22Rv1 (cell line): Measurements from ENCODE around the gene COG2.
"Not testable (repeated sequence)": the region's sequence is repeated elsewhere in the genome, so short reads cannot be mapped to it uniquely, and the experiment has no call there.

ENCODE experiments used
- H3K27ac ChIP-seq: fragments of 450-650 bp; 2 replicates; pipeline ENCODE4 v1.5.1; 2017
- ZFX ChIP-seq: fragments of 450-650 bp; IDR thresholded peaks from 2 replicates; pipeline ENCODE4 v1.6.1; 2017; ENCODE audit warnings: antibody characterized with exemption, borderline replicate concordance
- TF ChIP-seq, protein P1 (sequence below): fragments of 450-650 bp; IDR thresholded peaks from 2 replicates; pipeline ENCODE4 v1.5.1; 2017; ENCODE audit warnings: mild to moderate bottlenecking

The COG2 gene

DNA sequence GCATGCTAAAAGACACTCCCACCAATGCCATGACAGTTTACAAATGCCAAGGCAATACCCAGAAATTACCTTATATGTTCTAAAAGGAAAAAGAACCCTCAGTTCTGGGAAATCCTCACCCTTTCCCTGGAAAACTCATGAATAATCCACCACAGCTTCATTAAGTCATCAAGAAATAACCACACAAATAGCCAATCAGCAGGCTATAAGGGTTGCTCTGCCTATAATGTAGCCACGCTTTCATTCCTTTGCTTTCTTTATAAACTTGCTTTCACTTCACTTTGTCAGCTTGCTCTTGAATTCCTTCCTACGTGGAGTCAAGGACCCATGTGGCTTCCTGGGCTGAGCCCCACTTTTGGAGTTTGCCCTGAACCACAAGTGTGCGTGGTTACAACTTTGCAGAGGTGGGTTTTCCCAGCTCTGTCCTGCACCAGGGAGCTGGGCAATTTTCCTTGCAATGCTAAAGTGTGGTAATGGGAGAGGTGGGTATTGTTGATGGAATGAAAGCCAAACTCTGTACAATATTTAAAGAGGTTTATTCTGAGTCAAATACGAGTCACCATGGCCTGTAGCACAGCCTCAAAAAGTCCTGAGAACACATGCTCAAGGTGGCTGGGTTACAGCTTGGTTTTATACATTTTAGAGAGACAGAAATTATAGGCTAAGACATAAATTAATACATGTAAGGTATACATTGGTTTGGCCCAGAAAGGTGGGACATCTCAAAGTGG, 42.2 kb upstream of the COG2 start:
- no peak for TF ChIP-seq ZFX
- TF ChIP-seq, protein P1, sequence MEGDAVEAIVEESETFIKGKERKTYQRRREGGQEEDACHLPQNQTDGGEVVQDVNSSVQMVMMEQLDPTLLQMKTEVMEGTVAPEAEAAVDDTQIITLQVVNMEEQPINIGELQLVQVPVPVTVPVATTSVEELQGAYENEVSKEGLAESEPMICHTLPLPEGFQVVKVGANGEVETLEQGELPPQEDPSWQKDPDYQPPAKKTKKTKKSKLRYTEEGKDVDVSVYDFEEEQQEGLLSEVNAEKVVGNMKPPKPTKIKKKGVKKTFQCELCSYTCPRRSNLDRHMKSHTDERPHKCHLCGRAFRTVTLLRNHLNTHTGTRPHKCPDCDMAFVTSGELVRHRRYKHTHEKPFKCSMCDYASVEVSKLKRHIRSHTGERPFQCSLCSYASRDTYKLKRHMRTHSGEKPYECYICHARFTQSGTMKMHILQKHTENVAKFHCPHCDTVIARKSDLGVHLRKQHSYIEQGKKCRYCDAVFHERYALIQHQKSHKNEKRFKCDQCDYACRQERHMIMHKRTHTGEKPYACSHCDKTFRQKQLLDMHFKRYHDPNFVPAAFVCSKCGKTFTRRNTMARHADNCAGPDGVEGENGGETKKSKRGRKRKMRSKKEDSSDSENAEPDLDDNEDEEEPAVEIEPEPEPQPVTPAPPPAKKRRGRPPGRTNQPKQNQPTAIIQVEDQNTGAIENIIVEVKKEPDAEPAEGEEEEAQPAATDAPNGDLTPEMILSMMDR = no peak
- H3K27ac ChIP-seq = no peak overlapping the region

DNA sequence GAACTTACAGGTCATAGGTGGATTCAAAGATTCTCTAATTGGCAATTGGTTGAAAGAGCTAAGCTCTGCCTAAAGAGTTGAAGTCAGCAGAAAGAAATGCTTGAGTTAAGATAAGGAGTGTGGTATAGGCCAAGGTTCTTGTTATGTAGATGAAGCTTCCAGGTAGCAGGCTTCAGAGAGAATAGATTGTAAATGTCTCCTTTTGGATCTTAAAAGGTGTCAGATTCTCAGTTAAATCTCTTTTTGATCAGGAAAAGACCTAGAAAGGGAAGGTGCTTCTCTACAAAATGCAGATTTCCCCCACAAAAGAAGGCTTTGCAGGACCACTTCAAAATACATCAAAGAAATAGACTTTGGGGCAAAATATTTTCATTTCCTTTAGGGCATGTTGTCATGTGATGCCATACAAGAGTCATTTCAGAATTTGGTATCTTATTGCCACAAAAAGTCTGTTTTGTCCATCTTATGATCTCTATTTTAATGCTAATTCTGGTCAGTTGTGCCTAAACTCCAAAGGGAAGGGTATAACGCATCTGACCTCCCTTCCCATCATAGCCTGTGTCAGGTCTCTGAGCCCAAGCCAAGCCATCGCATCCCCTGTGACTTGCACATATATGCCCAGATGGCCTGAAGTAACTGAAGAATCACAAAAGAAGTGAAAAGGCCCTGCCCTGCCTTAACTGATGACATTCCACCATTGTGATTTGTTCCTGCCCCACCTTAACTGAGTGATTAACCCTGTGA, 41.5 kb upstream of the COG2 start:
- H3K27ac ChIP-seq = not testable (repeated sequence)

DNA sequence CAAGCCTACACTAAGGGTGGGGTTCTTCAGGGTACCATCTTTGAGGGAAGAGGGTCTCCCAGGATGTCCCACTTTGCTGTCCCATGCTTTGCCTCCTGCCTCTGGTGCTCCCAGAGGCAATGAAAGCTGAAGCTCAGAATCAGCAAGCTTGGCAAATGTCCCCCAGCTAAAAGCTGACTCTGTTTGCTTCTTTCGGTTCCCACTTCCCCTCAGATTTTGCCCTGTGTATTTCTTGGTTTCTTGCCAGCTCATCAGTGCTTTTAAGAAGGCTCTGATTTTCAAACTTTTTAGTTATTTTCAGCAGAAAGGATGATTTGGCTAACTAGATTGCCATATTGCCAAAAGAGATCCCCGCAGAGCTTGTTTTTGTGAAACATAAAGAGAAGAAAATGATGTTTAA, 33.1 kb upstream of the COG2 start:
- H3K27ac ChIP-seq = no peak overlapping the region

DNA sequence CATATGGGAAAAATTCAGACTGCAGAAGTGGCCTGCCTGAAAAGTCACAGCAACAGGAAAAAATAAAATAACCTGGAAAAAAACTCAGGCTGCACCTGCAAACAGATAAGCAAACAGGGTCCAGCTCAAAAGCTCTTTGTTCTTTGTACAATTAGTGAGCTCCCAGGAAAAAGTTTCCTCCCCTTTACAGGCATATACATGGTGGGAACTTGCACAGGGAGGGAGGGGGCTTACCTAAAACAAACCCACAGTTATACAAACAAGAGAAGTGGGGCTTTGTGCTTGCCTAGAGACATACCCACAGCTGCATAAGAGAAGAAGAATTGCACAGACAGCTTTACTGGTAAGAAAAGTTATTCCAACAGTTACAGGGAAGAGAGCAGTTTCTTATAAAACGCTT, 31.7 kb upstream of the COG2 start:
- TF ChIP-seq, protein P1 = no peak
- no peak for TF ChIP-seq ZFX
- no peak overlapping the region for H3K27ac ChIP-seq

More for the DNA sequence above, 33.1 kb upstream of the COG2 start:
- TF ChIP-seq ZFX = no peak
- TF ChIP-seq, protein P1 = no peak

DNA sequence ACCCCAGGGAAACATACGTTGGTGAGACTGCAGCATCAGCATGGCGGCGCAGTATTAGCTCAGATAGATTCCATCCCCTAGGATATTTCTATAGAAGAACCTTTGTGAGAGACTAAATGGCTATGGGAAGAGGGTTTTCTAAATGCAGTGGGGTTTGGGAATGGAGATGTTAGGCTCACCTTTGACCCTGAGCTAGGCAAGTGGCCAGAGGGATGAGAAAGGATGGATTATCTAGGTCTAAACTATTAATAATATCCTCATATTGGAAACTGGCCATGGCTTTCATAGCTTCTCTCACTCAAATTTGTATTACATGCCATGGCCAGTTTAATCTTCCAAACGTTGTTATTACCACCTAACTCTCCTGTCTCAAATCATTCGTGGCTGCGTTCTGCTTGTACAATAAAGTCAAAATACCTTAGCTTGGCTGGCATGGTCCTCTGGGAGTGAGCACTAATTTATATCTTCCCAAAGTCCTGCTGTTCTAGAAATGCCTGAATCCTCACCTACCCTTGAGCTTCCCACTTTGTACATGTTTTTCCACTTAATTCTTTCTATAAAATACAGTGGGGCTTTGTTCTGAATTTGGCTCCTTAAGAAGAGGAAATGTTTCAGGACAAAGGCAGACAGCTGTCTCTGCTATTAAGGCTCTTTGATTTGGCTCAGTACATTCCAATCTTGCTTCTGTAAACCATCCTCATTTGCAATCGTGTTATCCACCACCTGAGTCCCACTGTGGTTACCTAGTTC, 31.0 kb upstream of the COG2 start:
- TF ChIP-seq ZFX = no peak
- TF ChIP-seq, protein P1 = no peak
- H3K27ac ChIP-seq = no peak overlapping the region

DNA sequence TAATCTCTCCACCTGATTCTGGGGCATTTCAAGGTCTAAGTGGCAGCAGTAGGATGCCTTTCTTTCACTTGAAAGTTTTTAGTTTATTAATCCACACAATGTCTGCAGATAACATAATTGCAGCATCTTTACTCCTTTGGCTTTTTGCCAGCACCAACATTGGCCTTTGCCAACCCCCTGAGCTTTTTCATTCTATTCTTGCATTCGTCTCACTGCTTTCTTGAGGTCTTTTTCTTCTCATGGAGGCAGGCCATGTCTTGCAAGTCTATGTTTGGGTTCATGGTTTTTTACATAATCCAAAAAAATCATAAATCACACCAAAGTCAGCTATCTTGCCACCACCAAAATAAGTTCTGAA, 30.4 kb upstream of the COG2 start:
- H3K27ac ChIP-seq = no peak overlapping the region
- TF ChIP-seq, protein P1 = no peak
- TF ChIP-seq ZFX = no peak

DNA sequence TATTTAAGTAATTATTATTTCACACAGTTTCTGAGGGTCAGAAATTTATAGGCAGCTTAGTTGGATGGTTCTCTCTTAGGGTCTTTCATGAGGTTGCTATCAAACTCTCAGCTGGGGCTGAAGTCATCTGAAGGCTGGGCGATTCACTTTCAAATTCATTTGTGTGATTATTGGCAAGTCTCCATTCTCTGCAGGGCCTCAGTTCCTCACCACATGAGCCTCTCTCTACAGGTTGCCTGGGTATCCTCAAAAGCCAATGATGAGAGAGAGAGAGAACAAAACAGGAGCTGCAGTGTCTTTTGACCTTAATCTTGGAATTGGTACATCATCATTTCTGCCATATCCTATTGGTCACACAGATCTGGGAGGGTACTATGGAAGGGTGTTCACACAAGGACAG, 29.6 kb upstream of the COG2 start:
- no peak overlapping the region for H3K27ac ChIP-seq
- TF ChIP-seq, protein P1 = no peak
- no peak for TF ChIP-seq ZFX
